ENCODE results near the gene MCTP1.

MCTP1 gene

DNA sequence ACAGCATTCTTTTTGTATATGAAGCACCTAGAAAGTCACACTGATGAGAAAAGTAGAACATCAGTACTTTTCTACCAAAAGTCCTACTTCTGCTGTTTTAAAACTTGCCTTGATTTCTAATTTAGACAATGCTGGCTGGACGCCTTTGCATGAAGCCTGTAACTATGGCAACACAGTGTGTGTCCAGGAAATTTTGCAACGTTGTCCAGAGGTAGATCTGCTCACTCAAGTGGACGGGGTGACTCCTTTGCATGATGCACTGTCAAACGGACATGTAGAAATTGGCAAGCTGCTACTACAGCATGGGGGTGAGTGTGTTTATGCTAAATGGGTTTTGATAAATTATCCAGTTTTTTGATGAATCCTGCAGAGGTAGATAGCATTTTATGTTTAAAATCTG lies 592.9 kb downstream of the MCTP1 start:
- Histone ChIP-seq H3K27ac (ENCODE audit: insufficient read depth, low read length, poor library complexity, severe bottlenecking) (no peak overlapping the region), H3K4me1 (ENCODE audit: control insufficient read depth, insufficient read depth, low read length, poor library complexity, severe bottlenecking) (no peaks in the 10 kb centered on the region), H3K9me3 (ENCODE audit: control insufficient read depth, low read length) (no peaks in the 10 kb centered on the region), H3K4me3 (ENCODE audit: insufficient read depth, low read depth, low read length, poor library complexity, severe bottlenecking) (no peak overlapping the region), H3K36me3 (ENCODE audit: control insufficient read depth, insufficient read depth, low read length) (peaks cover 9% of the 10 kb centered on the region), H3K27me3 (replicated peaks; ENCODE audit: control insufficient read depth, insufficient read depth, low read length, poor library complexity, severe bottlenecking) (no peaks in the 10 kb centered on the region)
- DNase-seq = no peak

- no peak overlapping the region for H3K27ac ChIP-seq (ENCODE audit: insufficient read depth, low read length, poor library complexity, severe bottlenecking)
- H3K36me3 ChIP-seq (ENCODE audit: control insufficient read depth, insufficient read depth, low read length) = peaks cover 9% of the 10 kb centered on the region
- H3K4me1 ChIP-seq (ENCODE audit: control insufficient read depth, insufficient read depth, low read length, poor library complexity, severe bottlenecking) = no peaks in the 10 kb centered on the region
- DNase-seq = no peak
- H3K4me3 ChIP-seq (ENCODE audit: insufficient read depth, low read depth, low read length, poor library complexity, severe bottlenecking) = no peak overlapping the region
- no peaks in the 10 kb centered on the region for H3K9me3 ChIP-seq (ENCODE audit: control insufficient read depth, low read length)
- H3K27me3 ChIP-seq (replicated peaks; ENCODE audit: control insufficient read depth, insufficient read depth, low read length, poor library complexity, severe bottlenecking) = no peaks in the 10 kb centered on the region
These were observed 593.6 kb downstream of the MCTP1 start for GRCh38 chr5:94691291-94691690.

DNA sequence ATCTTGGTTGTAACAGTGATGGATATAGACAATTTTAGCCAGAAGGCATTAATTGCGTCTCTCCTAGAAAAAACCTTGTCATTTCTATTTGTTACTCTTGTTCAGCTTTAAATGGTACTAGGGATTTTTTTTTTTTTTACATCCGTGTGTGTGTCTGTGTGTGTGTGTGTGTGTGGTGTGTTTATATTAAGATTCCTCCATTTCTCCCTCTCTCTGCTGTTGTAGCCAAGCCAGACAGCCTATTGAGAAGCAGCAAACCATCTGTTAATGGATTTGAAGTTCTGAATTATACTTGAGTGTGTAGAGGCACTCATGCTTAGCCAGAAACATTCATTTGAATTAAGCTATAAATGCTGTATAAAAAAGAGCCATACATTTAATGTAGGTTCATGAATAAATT lies 594.1 kb downstream of the MCTP1 start:
- Histone ChIP-seq H3K27me3 (replicated peaks; ENCODE audit: control insufficient read depth, insufficient read depth, low read length, poor library complexity, severe bottlenecking) (no peaks in the 10 kb centered on the region), H3K4me3 (ENCODE audit: insufficient read depth, low read depth, low read length, poor library complexity, severe bottlenecking) (no peak overlapping the region), H3K9me3 (ENCODE audit: control insufficient read depth, low read length) (no peaks in the 10 kb centered on the region), H3K27ac (ENCODE audit: insufficient read depth, low read length, poor library complexity, severe bottlenecking) (no peak overlapping the region), H3K4me1 (ENCODE audit: control insufficient read depth, insufficient read depth, low read length, poor library complexity, severe bottlenecking) (no peaks in the 10 kb centered on the region), H3K36me3 (ENCODE audit: control insufficient read depth, insufficient read depth, low read length) (peaks cover 9% of the 10 kb centered on the region)
- DNase-seq = no peak

DNA sequence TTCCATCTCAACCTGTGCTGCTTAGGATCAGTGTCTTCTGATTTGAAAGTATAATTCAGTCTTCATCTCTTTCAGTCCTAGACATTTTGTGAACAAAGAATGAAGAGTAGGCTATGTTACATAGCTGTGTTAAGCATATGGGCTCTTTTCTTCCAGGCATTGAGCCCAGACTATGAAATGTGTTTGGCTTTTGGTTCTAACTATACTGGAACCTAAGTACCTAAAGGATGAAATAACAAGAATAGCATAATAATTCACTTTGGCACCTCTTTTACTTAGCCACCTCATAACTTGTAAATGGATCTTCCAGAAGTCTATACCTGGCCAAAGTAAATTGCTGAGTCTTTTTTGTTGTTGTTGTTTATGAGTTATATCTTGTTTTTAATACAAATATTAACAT lies 595.0 kb downstream of the MCTP1 start:
- Histone ChIP-seq H3K27ac (ENCODE audit: insufficient read depth, low read length, poor library complexity, severe bottlenecking) (no peak overlapping the region), H3K36me3 (ENCODE audit: control insufficient read depth, insufficient read depth, low read length) (peaks cover 9% of the 10 kb centered on the region), H3K4me3 (ENCODE audit: insufficient read depth, low read depth, low read length, poor library complexity, severe bottlenecking) (no peak overlapping the region), H3K27me3 (replicated peaks; ENCODE audit: control insufficient read depth, insufficient read depth, low read length, poor library complexity, severe bottlenecking) (no peaks in the 10 kb centered on the region), H3K9me3 (ENCODE audit: control insufficient read depth, low read length) (no peaks in the 10 kb centered on the region), H3K4me1 (ENCODE audit: control insufficient read depth, insufficient read depth, low read length, poor library complexity, severe bottlenecking) (no peaks in the 10 kb centered on the region)
- no peak for DNase-seq

DNA sequence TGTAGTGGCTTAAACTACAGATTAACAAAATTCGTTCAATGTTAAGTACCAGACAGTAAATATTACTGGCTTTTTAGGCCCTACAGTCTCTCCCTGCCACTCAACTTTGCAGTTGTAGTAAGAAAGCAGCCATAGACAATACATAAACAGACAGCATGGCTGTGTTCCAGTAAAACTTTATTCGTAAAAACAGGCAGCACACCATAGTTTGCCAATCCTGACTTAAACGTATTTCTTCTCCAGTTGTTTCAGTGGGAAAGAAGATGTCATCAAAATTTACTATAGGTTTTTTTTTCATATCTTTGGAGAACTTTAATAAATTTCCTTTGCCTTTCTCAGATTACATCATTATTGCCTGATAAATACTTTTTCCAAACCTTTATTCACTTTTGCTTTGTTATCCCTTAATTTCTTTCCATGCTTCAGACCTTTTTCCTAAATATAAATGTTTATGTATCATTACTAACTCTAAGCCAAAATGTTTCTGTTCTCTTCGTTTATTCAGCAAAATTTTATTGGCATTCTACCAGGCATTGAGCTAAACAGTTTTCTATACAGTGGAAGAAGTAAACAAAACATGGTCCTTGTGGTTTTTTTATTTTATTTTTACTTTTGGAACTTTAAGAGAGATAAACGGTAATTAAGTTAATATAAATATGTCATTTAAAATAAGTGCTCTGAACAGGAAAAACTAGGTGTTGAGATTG lies 601.9 kb downstream of the MCTP1 start:
- Histone ChIP-seq H3K4me3 (ENCODE audit: insufficient read depth, low read depth, low read length, poor library complexity, severe bottlenecking) (no peak overlapping the region), H3K36me3 (ENCODE audit: control insufficient read depth, insufficient read depth, low read length) (peaks cover 3% of the 10 kb centered on the region), H3K9me3 (ENCODE audit: control insufficient read depth, low read length) (no peaks in the 10 kb centered on the region), H3K27ac (ENCODE audit: insufficient read depth, low read length, poor library complexity, severe bottlenecking) (no peak overlapping the region), H3K27me3 (replicated peaks; ENCODE audit: control insufficient read depth, insufficient read depth, low read length, poor library complexity, severe bottlenecking) (no peaks in the 10 kb centered on the region), H3K4me1 (ENCODE audit: control insufficient read depth, insufficient read depth, low read length, poor library complexity, severe bottlenecking) (no peaks in the 10 kb centered on the region)
- no peak for DNase-seq

GRCh38 chr5:94675965-94676618 lies 608.8 kb downstream of the MCTP1 start:
- H3K27me3 ChIP-seq (replicated peaks; ENCODE audit: control insufficient read depth, insufficient read depth, low read length, poor library complexity, severe bottlenecking) = no peaks in the 10 kb centered on the region
- no peaks in the 10 kb centered on the region for H3K4me1 ChIP-seq (ENCODE audit: control insufficient read depth, insufficient read depth, low read length, poor library complexity, severe bottlenecking)
- no peak overlapping the region for H3K4me3 ChIP-seq (ENCODE audit: insufficient read depth, low read depth, low read length, poor library complexity, severe bottlenecking)
- H3K9me3 ChIP-seq (ENCODE audit: control insufficient read depth, low read length) = no peaks in the 10 kb centered on the region
- DNase-seq = no peak
- no peak overlapping the region for H3K27ac ChIP-seq (ENCODE audit: insufficient read depth, low read length, poor library complexity, severe bottlenecking)
- peaks cover 16% of the 10 kb centered on the region for H3K36me3 ChIP-seq (ENCODE audit: control insufficient read depth, insufficient read depth, low read length)

- Histone ChIP-seq H3K27me3 (replicated peaks; ENCODE audit: control insufficient read depth, insufficient read depth, low read length, poor library complexity, severe bottlenecking) (no peaks in the 10 kb centered on the region), H3K4me1 (ENCODE audit: control insufficient read depth, insufficient read depth, low read length, poor library complexity, severe bottlenecking) (no peaks in the 10 kb centered on the region), H3K4me3 (ENCODE audit: insufficient read depth, low read depth, low read length, poor library complexity, severe bottlenecking) (no peak overlapping the region), H3K27ac (ENCODE audit: insufficient read depth, low read length, poor library complexity, severe bottlenecking) (no peak overlapping the region), H3K36me3 (ENCODE audit: control insufficient read depth, insufficient read depth, low read length) (peaks cover 16% of the 10 kb centered on the region), H3K9me3 (ENCODE audit: control insufficient read depth, low read length) (no peaks in the 10 kb centered on the region)
- DNase-seq = no peak
These were observed 610.2 kb downstream of the MCTP1 start for GRCh38 chr5:94674490-94675382.

- peaks cover 13% of the 10 kb centered on the region for H3K36me3 ChIP-seq (ENCODE audit: control insufficient read depth, insufficient read depth, low read length)
- H3K4me3 ChIP-seq (ENCODE audit: insufficient read depth, low read depth, low read length, poor library complexity, severe bottlenecking) = no peak overlapping the region
- no peak overlapping the region for H3K27ac ChIP-seq (ENCODE audit: insufficient read depth, low read length, poor library complexity, severe bottlenecking)
- no peaks in the 10 kb centered on the region for H3K27me3 ChIP-seq (replicated peaks; ENCODE audit: control insufficient read depth, insufficient read depth, low read length, poor library complexity, severe bottlenecking)
- no peaks in the 10 kb centered on the region for H3K4me1 ChIP-seq (ENCODE audit: control insufficient read depth, insufficient read depth, low read length, poor library complexity, severe bottlenecking)
- DNase-seq = no peak
- no peaks in the 10 kb centered on the region for H3K9me3 ChIP-seq (ENCODE audit: control insufficient read depth, low read length)
These were observed 612.1 kb downstream of the MCTP1 start for GRCh38 chr5:94672746-94673145.

- H3K36me3 ChIP-seq (ENCODE audit: control insufficient read depth, insufficient read depth, low read length) = peaks cover 9% of the 10 kb centered on the region
- no peak overlapping the region for H3K4me3 ChIP-seq (ENCODE audit: insufficient read depth, low read depth, low read length, poor library complexity, severe bottlenecking)
- H3K27ac ChIP-seq (ENCODE audit: insufficient read depth, low read length, poor library complexity, severe bottlenecking) = no peak overlapping the region
- DNase-seq = no peak
- H3K9me3 ChIP-seq (ENCODE audit: control insufficient read depth, low read length) = no peaks in the 10 kb centered on the region
- no peaks in the 10 kb centered on the region for H3K27me3 ChIP-seq (replicated peaks; ENCODE audit: control insufficient read depth, insufficient read depth, low read length, poor library complexity, severe bottlenecking)
- no peaks in the 10 kb centered on the region for H3K4me1 ChIP-seq (ENCODE audit: control insufficient read depth, insufficient read depth, low read length, poor library complexity, severe bottlenecking)
These were observed 614.2 kb downstream of the MCTP1 start for GRCh38 chr5:94670726-94671125.

- H3K27me3 ChIP-seq (replicated peaks; ENCODE audit: control insufficient read depth, insufficient read depth, low read length, poor library complexity, severe bottlenecking) = no peaks in the 10 kb centered on the region
- no peak overlapping the region for H3K27ac ChIP-seq (ENCODE audit: insufficient read depth, low read length, poor library complexity, severe bottlenecking)
- H3K4me3 ChIP-seq (ENCODE audit: insufficient read depth, low read depth, low read length, poor library complexity, severe bottlenecking) = no peak overlapping the region
- no peak for DNase-seq
- no peaks in the 10 kb centered on the region for H3K9me3 ChIP-seq (ENCODE audit: control insufficient read depth, low read length)
- no peaks in the 10 kb centered on the region for H3K4me1 ChIP-seq (ENCODE audit: control insufficient read depth, insufficient read depth, low read length, poor library complexity, severe bottlenecking)
- peaks cover 4% of the 10 kb centered on the region for H3K36me3 ChIP-seq (ENCODE audit: control insufficient read depth, insufficient read depth, low read length)
These were observed 617.0 kb downstream of the MCTP1 start for GRCh38 chr5:94667937-94668336.

Measured in effector memory CD4-positive, alpha-beta T cell (primary cell).